Lung microvascular endothelial cell (primary cell): ENCODE data around the gene FTO. TPM values are rescaled to one million over a fixed set of nuclear protein-coding genes. Genes with fewer than 3 reads are reported as not detected.
A peak's percentile ranks its signal among the peaks of the same experiment; 100 is the strongest.

Experiments
- DNase-seq, 2 donors: peaks; one replicate each; pipeline versions ENCODE4 v3.0.0 to v3.0.0-alpha.2; 2010; ENCODE audit warnings: low read depth in 2 of 2
- total RNA-seq: library from RNA; depleted of rRNA; stranded (reverse); fragments of >200 nt; gene quantifications from 2 replicates; pipeline ENCODE4 v1.2.1, GENCODE V29; 2014

The FTO gene
- total RNA-seq, 1 donor from 2014 or later: 46.6 TPM

GRCh38 chr16:53753431-53753830, 49.5 kb downstream of the FTO start:
- DNase-seq: no peak

GRCh38 chr16:53755026-53755910, 51.3 kb downstream of the FTO start:
- peak in 1 of 2 donors; percentile 15 for DNase-seq

GRCh38 chr16:53756275-53756996, 52.5 kb downstream of the FTO start:
- DNase-seq: no peak

DNA sequence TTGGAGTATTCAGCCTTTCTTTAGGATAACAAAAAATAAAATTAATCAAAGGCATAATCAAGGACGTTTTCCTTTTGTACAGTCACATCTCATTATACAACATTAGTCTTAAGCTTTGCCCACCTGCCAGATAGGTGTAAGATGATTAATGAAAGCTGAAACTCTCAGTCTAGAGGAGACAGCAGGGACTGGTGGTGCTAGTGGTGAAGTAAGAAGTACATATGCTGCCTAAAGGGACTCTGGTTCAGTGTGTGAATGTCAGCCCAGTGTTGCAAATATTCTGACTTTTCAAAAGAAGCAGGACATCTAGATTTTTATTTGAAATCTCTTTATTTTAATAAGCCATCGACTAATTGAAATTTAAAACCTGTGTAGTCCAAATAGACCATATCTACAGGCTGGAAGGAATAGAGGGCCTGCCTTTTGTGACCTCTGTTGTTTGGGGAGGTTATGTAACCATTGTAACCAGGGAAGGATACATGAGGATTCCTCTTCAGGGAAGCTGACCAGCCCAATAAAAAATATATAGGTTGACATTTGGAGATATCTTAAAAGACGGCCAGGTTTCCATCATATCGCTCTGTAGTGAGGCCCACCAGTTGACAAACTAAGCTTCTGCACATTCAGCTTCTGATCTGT, 54.1 kb downstream of the FTO start:
- no peak for DNase-seq

DNA sequence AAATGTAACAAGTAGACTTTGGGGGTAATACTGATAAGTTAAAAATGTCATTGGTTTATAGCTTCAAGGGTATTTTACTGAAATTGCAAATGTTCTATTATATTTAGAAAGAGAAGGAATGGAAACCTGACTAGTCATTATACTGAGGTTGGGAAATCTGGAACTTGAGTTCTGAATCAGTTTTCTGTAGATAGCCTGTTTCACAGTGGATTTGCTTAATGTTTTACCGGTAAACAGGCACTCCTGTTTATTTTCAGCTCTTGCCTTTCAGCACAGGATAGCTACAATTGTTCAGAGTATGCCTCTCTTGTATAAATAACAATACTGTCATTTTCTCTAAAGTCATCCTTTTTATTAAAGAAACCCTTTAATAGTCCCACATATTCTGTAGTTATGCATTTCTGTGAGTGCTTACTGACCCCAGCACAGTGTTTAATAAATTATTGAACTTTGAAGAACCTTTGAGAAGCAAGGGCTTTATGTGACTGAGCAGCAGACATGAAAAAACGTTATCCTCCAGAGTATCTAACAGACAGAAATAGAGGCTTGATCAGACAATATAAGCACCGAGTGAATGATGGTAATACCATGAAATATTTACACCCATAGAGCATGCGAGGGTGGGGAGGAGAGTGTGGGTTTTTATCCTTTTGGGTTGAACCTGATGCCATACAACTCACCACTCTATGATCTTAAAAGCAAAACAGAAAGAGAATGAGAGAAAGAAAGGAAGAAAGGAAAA, 58.2 kb downstream of the FTO start:
- no peak for DNase-seq

- peak in 1 of 2 donors; percentile 84 for DNase-seq
These were observed 62.5 kb downstream of the FTO start for GRCh38 chr16:53766304-53767016.

- DNase-seq: no peak
These were observed 64.2 kb downstream of the FTO start for GRCh38 chr16:53768167-53768566.

DNA sequence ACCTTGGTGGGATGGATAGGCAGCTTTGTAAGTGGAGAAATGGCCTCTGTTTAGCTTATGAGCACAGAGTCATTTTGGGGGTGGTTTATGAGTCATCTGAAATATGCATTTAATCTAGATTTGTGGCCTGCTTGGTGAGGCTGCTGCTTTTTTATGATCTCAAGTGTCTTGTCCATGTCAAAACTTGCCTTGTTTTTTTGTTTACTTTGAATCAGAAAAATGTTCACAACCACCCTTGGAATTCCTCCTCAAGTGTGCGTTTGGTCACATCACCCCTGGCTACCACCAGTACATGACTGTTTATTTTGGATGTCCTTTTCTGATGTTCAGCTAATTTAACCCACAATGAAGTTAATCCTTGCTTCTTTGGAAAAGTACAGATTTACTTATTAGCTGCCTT, 64.6 kb downstream of the FTO start:
- DNase-seq: peak in 1 of 2 donors; percentile 43

- no peak for DNase-seq
These were observed 65.2 kb downstream of the FTO start for GRCh38 chr16:53769185-53769584.

DNA sequence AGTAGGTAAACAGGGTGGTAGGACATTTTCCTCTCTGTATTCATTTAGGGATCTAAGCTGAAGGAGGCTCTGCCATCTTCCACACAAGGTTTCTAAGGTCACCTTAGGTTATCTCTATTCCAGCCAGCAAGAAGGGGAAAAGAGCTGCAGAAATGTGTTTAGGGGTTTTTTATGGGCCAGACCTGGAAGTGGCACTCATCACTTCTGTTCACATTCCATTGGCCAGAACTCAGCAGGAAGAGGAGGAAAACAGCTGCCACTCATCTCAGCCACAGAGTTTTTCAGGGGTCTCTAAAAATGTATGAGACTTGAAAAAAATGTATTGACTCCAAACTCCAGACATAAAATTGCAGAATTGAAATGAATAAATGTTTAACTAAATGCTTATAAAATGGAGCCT, 65.8 kb downstream of the FTO start:
- DNase-seq: peak; percentile 16 to 44

DNA sequence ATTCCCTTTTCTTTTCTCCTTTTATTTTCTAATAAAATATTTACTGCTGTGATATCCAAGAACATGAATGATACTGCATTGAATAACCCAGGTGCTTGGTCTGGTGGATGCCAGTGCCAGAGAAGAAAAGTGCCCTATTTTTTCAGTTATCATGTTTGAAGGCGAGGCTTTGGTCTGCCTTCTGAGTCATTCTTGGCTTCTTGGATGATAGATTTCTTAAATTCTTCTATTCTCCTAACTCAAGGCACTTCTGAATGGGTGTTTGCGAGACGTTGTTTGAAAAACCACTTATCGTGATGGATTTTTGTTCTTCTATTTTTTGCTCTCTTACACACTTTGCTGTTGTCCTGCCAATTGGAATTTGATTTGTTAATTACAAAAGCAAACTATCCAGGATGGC, 66.7 kb downstream of the FTO start:
- no peak for DNase-seq

DNA sequence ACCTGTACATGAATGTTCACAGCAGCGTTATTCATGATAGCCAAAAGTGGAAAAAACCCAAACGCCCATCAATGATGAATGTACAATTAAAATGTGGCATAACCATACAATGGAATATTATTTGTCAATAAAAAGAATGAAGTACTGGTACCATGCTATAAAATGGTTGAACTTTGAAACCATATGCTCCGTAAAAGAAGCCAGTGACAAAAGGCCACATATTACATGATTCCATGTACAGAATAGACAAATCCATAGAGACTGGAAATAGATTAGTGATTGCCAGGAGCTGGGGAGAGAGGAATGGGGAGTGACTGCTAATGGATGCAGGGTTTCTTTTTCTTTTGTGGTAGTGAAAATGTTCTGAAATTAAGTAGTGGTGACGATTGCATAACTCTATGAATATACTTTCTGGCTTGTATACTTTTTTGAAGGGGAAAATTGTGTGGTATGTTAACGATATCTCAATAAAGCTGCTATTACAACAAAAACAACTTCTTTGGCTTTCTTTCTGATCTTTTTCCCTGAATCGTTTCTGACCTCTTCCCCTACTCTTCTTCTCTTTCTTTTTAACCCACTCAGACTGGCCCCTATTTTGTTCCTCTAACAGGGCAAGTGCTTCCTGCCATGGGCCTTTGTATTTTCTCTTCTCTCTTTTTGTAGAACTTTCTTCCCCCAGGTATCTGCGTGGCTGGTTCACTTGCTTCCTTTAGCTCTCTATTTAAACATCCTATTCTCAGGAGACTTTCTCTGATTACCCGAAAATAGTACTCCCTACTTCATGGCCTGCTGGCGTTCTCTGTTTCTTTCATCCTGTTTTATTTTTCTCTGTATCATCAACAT, 67.9 kb downstream of the FTO start:
- DNase-seq: no peak

- peak; percentile 82 to 86 for DNase-seq
These were observed 69.3 kb downstream of the FTO start for GRCh38 chr16:53773150-53773846.

- no peak for DNase-seq
These were observed 69.9 kb downstream of the FTO start for GRCh38 chr16:53773881-53774280.

DNA sequence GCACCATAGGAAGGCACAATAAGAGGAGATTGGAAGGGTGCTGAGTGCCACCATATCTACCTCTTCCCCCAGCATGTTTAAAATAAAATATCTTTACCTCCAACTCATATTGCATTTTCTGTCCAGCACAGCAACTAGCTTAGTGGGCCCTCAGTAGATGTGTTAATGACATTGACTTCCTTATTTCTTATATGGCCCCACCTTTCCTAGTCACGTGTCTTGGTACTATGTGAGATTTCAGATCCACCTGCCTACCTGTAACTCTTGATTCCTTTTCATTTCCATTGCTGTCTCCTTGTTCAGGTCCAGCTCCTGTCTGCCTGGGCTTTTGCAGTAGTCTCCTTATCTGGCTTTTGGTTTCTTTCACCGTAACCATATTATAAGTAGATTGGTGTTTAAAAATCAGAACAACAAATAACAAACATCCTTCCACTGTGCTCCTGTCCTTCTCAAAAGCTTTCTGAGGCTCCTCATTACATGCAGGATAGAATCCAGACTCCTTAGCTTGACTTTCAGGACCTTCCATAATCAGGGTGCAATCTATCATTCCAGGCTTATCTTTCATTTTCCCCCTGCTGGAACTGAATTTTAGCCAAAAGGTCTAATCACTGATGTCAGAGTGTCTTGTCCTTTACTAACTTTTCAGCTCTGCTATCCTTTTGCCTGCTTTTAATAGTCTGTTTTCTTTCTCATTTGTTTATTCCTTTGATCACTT, 71.3 kb downstream of the FTO start:
- no peak for DNase-seq

GRCh38 chr16:53775821-53776431, 72.0 kb downstream of the FTO start:
- peak in 1 of 2 donors; percentile 68 for DNase-seq

DNA sequence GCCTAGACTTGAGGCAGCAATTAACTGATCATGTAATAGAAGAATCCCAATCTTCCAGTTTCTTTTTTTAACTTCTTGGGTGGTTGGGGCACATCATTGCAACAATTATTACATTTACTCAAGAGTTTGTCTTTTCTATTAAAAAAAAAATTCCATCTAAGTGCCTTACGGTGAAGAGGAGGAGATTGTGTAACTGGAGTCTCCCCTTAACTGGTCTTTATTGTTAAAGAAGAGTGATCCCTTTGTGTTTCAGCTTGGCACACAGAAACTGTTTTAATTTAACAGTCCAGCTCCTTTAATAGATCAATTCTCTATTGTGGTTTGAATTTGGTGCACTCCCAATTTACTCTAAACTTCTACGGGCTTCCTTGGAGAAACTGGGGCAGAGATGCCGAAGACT, 75.2 kb downstream of the FTO start:
- no peak for DNase-seq

- no peak for DNase-seq
These were observed 76.1 kb downstream of the FTO start for GRCh38 chr16:53780051-53780450.
